ENCODE results near the gene CLEC4G.
A peak's percentile ranks its signal among the peaks of the same experiment; 100 is the strongest.

CLEC4G gene

DNA sequence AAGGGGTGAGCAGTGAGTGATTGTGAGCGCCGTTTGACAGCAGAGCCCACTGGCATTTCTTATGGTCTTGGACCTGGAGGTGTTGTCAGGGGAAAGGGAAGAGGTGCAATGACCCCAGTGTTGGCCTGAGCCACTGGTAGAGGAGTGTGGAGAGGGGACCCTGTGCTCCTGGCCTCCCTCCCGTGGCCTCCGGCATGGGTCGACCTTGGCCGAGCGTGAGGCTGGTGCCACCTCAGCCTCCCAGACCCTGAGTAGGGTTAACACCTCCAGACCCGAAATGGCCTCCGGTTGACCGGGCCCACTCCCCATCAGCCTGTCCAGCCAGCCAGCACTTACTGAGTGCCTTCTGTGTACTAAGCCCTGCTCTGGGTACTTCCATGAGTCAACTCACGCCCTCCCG is 44.7 kb downstream of the CLEC4G start:
- Histone ChIP-seq H3K9me3 (no peaks in the 10 kb centered on the region; the same call in 1 of the 2 replicates), H3K27me3 (no peaks in the 10 kb centered on the region), H3K36me3 (peaks cover 11% of the 10 kb centered on the region), H3K4me3 (ENCODE audit: low read depth, low read length) (no peak overlapping the region), H3K4me1 (no peaks in the 10 kb centered on the region)
- no peak for DNase-seq
- TF ChIP-seq, protein P1, sequence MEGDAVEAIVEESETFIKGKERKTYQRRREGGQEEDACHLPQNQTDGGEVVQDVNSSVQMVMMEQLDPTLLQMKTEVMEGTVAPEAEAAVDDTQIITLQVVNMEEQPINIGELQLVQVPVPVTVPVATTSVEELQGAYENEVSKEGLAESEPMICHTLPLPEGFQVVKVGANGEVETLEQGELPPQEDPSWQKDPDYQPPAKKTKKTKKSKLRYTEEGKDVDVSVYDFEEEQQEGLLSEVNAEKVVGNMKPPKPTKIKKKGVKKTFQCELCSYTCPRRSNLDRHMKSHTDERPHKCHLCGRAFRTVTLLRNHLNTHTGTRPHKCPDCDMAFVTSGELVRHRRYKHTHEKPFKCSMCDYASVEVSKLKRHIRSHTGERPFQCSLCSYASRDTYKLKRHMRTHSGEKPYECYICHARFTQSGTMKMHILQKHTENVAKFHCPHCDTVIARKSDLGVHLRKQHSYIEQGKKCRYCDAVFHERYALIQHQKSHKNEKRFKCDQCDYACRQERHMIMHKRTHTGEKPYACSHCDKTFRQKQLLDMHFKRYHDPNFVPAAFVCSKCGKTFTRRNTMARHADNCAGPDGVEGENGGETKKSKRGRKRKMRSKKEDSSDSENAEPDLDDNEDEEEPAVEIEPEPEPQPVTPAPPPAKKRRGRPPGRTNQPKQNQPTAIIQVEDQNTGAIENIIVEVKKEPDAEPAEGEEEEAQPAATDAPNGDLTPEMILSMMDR (IDR thresholded peaks at IDR 0.05; ENCODE audit: low read depth, low read length): no peak

DNA sequence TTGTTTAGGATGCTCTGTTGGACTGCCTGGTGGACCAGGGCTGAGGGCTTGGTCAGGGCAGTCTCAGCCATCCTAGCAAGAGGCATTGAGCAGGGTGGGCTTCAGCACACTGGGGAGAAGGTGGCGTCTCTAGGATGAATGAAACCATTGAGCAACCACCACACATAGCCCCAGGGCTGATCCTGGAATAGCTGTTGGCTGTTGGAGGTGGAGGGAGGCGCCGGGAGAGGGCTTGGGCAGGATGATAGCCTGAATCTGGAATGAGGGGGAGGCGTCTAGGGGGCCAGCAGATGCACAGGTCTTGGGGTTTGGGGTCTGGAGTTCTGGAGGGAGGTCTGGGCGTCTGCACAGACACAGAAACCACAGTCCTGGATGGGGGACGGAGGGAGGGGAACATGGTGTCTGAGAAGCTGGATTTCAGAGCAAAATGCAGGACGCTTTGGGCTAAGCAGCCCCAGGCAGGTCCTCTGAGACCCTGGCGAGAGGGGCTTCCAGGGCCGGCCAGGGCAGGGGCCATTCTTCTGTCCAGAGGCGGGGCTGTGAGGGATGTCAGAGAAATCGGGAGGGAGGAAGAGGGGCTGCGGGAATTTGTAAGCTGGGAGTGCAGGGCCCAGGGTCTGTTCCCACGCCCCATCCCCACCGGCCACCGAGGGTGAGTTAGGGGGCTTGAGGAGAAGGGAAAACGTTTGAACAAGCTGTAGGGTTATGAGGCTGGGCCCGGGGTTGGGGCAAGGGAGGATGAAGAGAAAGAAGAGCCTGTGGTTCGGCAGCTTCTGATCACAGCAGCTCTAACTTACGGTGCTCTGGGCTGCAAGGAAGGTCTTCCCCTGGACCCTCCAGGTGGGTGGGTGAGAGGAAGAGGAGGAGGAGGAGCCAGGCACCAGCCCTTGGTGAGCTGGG is 46.1 kb downstream of the CLEC4G start:
- TF ChIP-seq, protein P1 (IDR thresholded peaks at IDR 0.05; ENCODE audit: low read depth, low read length): no peak
- H3K4me3 ChIP-seq (ENCODE audit: low read depth, low read length): no peak overlapping the region
- no peaks in the 10 kb centered on the region for H3K4me1 ChIP-seq
- no peaks in the 10 kb centered on the region for H3K9me3 ChIP-seq
- peaks cover 11% of the 10 kb centered on the region for H3K36me3 ChIP-seq
- peak; percentile 35 for DNase-seq
- H3K27me3 ChIP-seq: no peaks in the 10 kb centered on the region

DNA sequence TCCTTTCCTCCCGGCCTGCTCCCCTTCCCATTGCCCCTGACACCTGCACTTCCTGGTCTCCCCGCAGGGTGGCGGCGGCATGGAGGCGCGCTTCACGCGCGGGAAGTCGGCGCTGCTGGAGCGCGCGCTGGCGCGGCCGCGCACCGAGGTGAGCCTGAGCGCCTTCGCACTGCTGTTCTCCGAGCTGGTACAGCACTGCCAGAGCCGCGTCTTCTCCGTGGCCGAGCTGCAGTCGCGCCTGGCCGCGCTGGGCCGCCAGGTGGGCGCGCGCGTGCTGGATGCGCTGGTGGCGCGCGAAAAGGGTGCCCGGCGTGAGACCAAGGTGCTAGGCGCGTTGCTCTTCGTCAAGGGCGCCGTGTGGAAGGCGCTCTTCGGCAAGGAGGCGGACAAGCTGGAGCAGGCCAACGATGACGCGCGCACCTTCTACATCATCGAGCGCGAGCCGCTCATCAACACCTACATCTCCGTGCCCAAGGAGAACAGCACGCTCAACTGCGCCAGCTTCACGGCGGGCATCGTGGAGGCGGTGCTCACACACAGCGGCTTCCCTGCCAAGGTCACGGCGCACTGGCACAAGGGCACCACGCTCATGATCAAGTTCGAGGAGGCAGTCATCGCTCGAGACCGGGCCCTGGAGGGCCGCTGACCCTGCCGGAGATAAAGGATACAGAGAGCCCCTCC is 49.6 kb downstream of the CLEC4G start:
- no peaks in the 10 kb centered on the region for H3K9me3 ChIP-seq
- peaks cover 19% of the 10 kb centered on the region for H3K27me3 ChIP-seq
- TF ChIP-seq, protein P1 (IDR thresholded peaks at IDR 0.05; ENCODE audit: low read depth, low read length): no peak
- no peaks in the 10 kb centered on the region for H3K4me1 ChIP-seq
- peaks cover 11% of the 10 kb centered on the region for H3K36me3 ChIP-seq
- DNase-seq: no peak
- no peak overlapping the region for H3K4me3 ChIP-seq (ENCODE audit: low read depth, low read length)

DNA sequence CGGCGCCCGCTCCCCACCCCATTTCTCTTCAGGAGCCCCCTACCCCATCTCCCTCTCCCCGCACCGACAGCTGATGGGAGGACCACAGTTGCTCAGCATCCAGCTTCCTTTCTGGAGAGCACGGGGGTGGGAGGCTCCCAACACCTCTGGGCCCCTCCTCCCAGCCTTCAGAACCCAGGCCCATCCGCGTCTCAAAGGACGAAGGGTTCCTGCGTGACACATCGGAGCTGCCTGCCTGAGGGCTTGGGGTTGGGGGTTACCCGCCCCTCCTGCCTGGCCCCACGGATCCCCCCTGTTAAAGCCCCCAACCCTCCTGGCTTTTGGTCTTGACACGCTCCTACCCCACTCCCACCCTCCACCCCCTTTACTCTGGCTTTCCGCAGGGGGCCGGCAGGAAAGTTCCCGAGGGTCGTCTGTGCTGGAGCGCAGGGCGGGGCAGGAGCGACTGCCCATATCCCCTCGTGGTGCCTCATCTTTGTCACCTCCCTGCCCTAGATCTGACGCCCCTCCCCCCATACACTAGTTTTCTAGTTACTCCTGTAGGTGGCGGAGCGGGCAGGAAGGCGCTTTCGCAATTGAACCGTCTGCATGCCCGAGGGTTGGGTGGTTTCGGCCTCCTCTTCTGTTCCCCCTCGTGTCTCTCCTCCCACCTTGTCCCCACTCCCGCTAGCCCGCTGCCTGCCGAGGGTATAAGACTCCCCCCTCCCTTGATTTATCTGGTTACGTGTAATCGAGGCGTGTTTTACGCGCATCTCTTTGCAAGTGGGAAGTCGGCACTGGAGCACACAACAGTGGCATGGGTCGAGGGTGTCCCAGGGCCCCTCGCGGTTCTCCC is 50.4 kb downstream of the CLEC4G start:
- TF ChIP-seq, protein P1 (IDR thresholded peaks at IDR 0.05; ENCODE audit: low read depth, low read length): peak; percentile 40
- DNase-seq: peak; percentile 67
- Histone ChIP-seq H3K9me3 (no peaks in the 10 kb centered on the region), H3K4me1 (no peaks in the 10 kb centered on the region), H3K36me3 (peaks cover 11% of the 10 kb centered on the region), H3K27me3 (peaks cover 25% of the 10 kb centered on the region), H3K4me3 (ENCODE audit: low read depth, low read length) (peak overlapping the region; percentile 90)

DNA sequence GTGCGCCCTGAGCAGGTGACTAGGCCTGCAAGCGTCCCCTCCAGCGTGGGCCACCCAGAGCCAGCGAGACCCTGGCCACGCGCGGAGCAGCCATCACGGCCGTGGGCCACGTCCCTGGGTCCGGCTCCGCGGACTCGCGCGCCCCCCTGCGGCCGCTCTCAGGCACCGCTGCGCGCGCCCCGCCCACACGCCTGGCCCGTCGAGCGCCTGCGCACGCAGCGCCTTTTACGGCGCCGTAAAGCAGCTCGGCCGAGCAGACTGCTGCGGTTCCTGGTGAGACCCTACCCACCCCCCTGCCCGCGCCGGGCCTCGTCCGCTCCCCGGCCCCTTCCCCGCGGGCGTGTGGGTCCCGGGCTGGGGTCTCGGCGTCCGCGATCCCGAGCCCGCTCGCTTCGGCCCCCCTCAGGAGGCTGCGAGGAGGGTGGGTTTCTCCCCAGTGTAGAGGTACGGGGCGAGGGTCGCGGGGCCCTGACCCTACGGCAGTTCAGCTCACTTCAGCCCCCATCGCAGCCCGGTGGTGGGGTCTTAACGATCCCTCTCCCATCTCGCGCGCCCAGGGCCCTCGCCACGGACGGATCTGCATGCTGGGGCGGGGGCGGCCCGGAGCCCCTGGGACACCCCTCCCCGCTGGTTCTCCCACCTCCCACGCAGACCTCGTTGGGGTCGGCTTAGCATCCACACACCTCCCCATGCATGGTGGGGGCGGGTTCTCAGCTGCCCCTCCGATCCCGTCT is 51.1 kb downstream of the CLEC4G start, which contains the start of gene TRAPPC5:
TRAPPC5 (plus strand) TSS at position 228 of the 734 bp plus-strand sequence. CDS start 1,421 bp downstream, outside the sequence.
- DNase-seq: peak; percentile 92
- peak within 1 kb of the TSS; percentile 90 for H3K4me3 ChIP-seq (ENCODE audit: low read depth, low read length)
- peaks cover 11% of the 10 kb centered on the region for H3K36me3 ChIP-seq
- H3K4me1 ChIP-seq: no peaks in the 10 kb centered on the region
- peaks cover 33% of the 10 kb centered on the region for H3K27me3 ChIP-seq
- TF ChIP-seq, protein P1 (IDR thresholded peaks at IDR 0.05; ENCODE audit: low read depth, low read length): peak; percentile 53
- H3K9me3 ChIP-seq: no peaks in the 10 kb centered on the region

Measured in BE2C (cell line).